Testis (tissue), 3 donors: Measurements from ENCODE around the gene ANKS4B. TPM values are rescaled to one million over a fixed set of nuclear protein-coding genes. Genes with fewer than 3 reads are reported as not detected.

ENCODE experiments used
- DNase-seq: peaks from one replicate; pipeline ENCODE4 v3.0.0-alpha.2; 2019
- H3K27ac ChIP-seq, 2 donors: fragments of 200-600 bp; sonication (generic); one replicate each; pipeline ENCODE4 v1.5.1; 2019
- H3K27me3 ChIP-seq: fragments of 200-600 bp; sonication (generic); one replicate; pipeline ENCODE4 v1.5.1; 2019
- H3K36me3 ChIP-seq: fragments of 200-600 bp; sonication (generic); one replicate; pipeline ENCODE4 v1.5.1; 2017; ENCODE audit warnings: low read depth; ENCODE audit errors: missing control alignments
- H3K4me1 ChIP-seq: fragments of 200-600 bp; sonication (generic); one replicate; pipeline ENCODE4 v1.5.1; 2019
- H3K4me3 ChIP-seq, 2 donors: fragments of 200-600 bp; sonication (generic); one replicate each; pipeline ENCODE4 v1.5.1; 2017 to 2019
- H3K9me3 ChIP-seq: fragments of 200-600 bp; sonication (generic); one replicate; pipeline ENCODE4 v1.5.1; 2017
- CTCF ChIP-seq, 3 experiments: fragments of 450-650 bp in 2 of 3; fragments of 200-600 bp in 1 of 3; sonication (generic) in 1 of 3; IDR thresholded peaks; one replicate each; pipeline ENCODE4 v1.5.1; 2016 to 2019; ENCODE audit warnings: antibody characterized with exemption in 3 of 3, mild to moderate bottlenecking in 2 of 3, moderate library complexity in 1 of 3
- POLR2A ChIP-seq: fragments of 450-650 bp; IDR thresholded peaks from one replicate; pipeline ENCODE4 v1.6.1; 2017; ENCODE audit warnings: antibody characterized with exemption, mild to moderate bottlenecking, moderate library complexity
- WGBS, 2 donors: methylation state at CpG; one replicate each; pipeline ENCODE4 v1.1.5; 2018; 5-methylcytosine and 5-hydroxymethylcytosine counted together
- intact Hi-C: fragments of 100-400 bp; cut with DNase I; formaldehyde crosslinking; loops from one replicate; pipeline ENCODE4 v1.15.1; 2023; ENCODE audit warnings: low total_unique reads
- polyA plus RNA-seq: library from polyadenylated mRNA; stranded (reverse); fragments of 350-450 nt; fragmentation: Illumina TruSeq; extraction: RNeasy Lipid Tissue Mini Kit (QIAGEN cat#74804); gene quantifications from one replicate; pipeline ENCODE4 v1.2.3, GENCODE V29; 2014; ENCODE audit warnings: low read depth, low replicate concordance; ENCODE audit not compliant: insufficient read depth
- total RNA-seq, 2 donors: library from RNA; depleted of rRNA; stranded (reverse); fragments of >200 nt; gene quantifications; one replicate each; pipeline ENCODE4 v1.2.3, GENCODE V29; 2016

The ANKS4B gene
- total and polyA plus RNA-seq, 3 donors from 2014 or later, result 0.12 to 0.40 (median 0.24) TPM

DNA sequence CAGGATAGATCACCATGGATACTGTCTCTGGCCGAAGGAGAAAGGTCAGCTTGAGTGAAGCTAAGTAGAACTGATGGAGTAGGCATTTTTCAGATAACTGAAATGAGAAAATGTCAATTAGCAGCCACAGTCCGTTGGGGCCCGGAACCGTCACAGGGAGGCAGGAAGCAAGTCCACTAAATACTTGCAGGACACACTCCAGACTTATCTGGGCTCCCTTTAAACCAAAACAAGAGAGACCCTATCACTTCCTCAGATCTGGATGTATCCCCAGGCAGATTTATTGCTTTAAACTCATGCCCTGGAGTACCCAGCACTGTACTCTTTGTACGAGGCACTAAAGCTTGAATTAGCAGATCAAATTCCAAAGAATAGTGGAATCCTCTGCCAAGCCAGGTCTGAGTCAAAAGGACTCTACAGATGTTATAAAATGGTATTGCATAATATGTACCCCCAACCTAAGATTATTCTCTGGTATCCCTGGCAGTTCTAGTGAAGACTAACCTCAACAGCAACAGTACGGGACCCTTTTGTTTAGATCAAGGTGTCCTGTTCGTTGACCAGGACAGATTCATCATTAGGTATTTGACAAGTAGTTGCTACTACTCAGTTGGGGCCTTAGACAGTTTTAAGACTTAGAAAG lies 30.2 kb upstream of the ANKS4B start:
- Histone ChIP-seq H3K4me1 (no peaks in the 10 kb centered on the region), H3K9me3 (no peaks in the 10 kb centered on the region), H3K27me3 (no peaks in the 10 kb centered on the region), H3K4me3 (no peak overlapping the region), H3K27ac (no peak overlapping the region), H3K36me3 (no peaks in the 10 kb centered on the region)
- DNase-seq, result no peak
- TF ChIP-seq POLR2A, result no peak
- no peak for TF ChIP-seq CTCF (IDR thresholded peaks at IDR 0.05)
- intact Hi-C loops, result no loop called here
- 66 to 71% methylated on average over 7 of the region's 7 CpGs for WGBS, 2 donors

DNA sequence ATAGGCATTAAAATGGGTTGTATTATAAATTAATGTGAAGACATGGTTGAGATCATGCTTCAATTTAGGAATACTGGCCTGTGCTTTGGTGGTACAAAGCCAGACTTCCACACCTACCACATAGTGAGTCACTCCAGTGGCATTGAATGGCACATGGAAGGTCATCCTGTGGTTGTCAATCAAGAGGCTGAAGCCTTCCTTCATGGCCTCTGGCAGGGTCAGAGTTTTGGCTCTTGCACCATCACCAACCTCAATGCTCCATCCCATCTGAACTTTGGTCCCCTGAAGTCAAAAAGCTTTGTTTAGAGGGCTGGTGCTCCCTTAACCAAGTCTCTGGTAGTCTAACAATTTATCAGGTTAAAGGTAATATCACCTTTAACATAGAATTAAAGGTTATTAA lies 28.2 kb upstream of the ANKS4B start:
- Histone ChIP-seq H3K36me3 (no peaks in the 10 kb centered on the region), H3K9me3 (no peaks in the 10 kb centered on the region), H3K27ac (no peak overlapping the region), H3K27me3 (no peaks in the 10 kb centered on the region), H3K4me3 (no peak overlapping the region), H3K4me1 (no peaks in the 10 kb centered on the region)
- TF ChIP-seq POLR2A (no peak), CTCF (IDR thresholded peaks at IDR 0.05) (no peak)
- no peak for DNase-seq
- intact Hi-C loops, result no loop called here

DNA sequence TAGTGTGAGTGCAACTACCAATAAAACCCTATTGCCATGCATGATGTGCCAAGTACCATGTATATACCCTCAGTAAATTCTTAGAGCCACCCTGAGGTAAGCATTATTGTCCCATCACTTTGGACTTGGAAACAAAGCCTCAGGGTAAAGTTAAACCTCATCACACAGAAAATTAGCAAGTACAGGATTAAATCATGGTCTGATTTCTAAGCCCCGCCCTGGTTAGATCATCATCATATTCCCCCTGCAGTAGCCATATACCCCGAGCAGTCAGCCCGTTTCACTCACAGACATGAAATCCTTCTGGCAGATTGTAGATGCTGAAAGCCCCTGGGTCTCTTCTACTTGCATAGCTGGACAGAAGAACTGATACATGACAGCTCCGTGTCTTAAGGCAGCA lies 26.9 kb upstream of the ANKS4B start:
- no peak for DNase-seq
- no peaks in the 10 kb centered on the region for H3K9me3 ChIP-seq
- H3K4me1 ChIP-seq, result no peaks in the 10 kb centered on the region
- TF ChIP-seq CTCF (IDR thresholded peaks at IDR 0.05), result no peak
- no peak for TF ChIP-seq POLR2A
- no peaks in the 10 kb centered on the region for H3K36me3 ChIP-seq
- WGBS, 2 donors, result 88 to 92% methylated on average over 4 of the region's 4 CpGs
- intact Hi-C loops, result no loop called here
- H3K4me3 ChIP-seq, result no peak overlapping the region
- H3K27me3 ChIP-seq, result no peaks in the 10 kb centered on the region
- H3K27ac ChIP-seq, result no peak overlapping the region

- H3K4me1 ChIP-seq, result no peaks in the 10 kb centered on the region
- no peaks in the 10 kb centered on the region for H3K36me3 ChIP-seq
- TF ChIP-seq CTCF (IDR thresholded peaks at IDR 0.05) (no peak), POLR2A (no peak)
- H3K9me3 ChIP-seq, result no peaks in the 10 kb centered on the region
- H3K4me3 ChIP-seq, result no peak overlapping the region
- H3K27me3 ChIP-seq, result no peaks in the 10 kb centered on the region
- no peak overlapping the region for H3K27ac ChIP-seq
- DNase-seq, result no peak
- intact Hi-C loops, result no loop called here
- 79 to 83% methylated on average over 2 of the region's 2 CpGs for WGBS, 2 donors
Measured at GRCh38 chr16:21208446-21209230, 24.9 kb upstream of the ANKS4B start.
